Measurements from ENCODE around the gene CMIP.
"Not testable (repeated sequence)": the region's sequence is repeated elsewhere in the genome, so short reads cannot be mapped to it uniquely, and the experiment has no call there.

CMIP gene

GRCh38 chr16:81444448-81445121 is at the start of gene CMIP:
Gene CMIP, plus strand, starts transcription at chr16:81444808.
- DNase-seq, result peak; percentile 87

GRCh38 chr16:81394966-81395655 is 49.5 kb upstream of the CMIP start:
- no peak for DNase-seq

GRCh38 chr16:81397058-81397878 is 47.3 kb upstream of the CMIP start:
- DNase-seq, result no peak

- no peak for DNase-seq
These were observed 46.6 kb upstream of the CMIP start for GRCh38 chr16:81397879-81398520.

GRCh38 chr16:81399909-81400308 is 44.7 kb upstream of the CMIP start:
- DNase-seq, result no peak

GRCh38 chr16:81401035-81401950 is 43.3 kb upstream of the CMIP start:
- no peak for DNase-seq

- DNase-seq, result no peak
These were observed 41.4 kb upstream of the CMIP start for GRCh38 chr16:81403208-81403600.

GRCh38 chr16:81403601-81404391 is 40.8 kb upstream of the CMIP start:
- peak; percentile 88 for DNase-seq

- DNase-seq, result not testable (repeated sequence)
These were observed 39.6 kb upstream of the CMIP start for GRCh38 chr16:81405002-81405401.

- DNase-seq, result no peak
These were observed 38.9 kb upstream of the CMIP start for GRCh38 chr16:81405702-81406113.

GRCh38 chr16:81408409-81408950 is 36.1 kb upstream of the CMIP start:
- no peak for DNase-seq

- DNase-seq, result no peak
These were observed 35.5 kb upstream of the CMIP start for GRCh38 chr16:81409016-81409556.

GRCh38 chr16:81410643-81411293 is 33.8 kb upstream of the CMIP start:
- DNase-seq, result no peak

- no peak for DNase-seq
These were observed 31.2 kb upstream of the CMIP start for GRCh38 chr16:81413245-81413990.

GRCh38 chr16:81415751-81416150 is 28.9 kb upstream of the CMIP start:
- no peak for DNase-seq

GRCh38 chr16:81416749-81417148 is 27.9 kb upstream of the CMIP start:
- DNase-seq, result no peak

- no peak for DNase-seq
These were observed 27.4 kb upstream of the CMIP start for GRCh38 chr16:81417210-81417609.

GRCh38 chr16:81419806-81420205 is 24.8 kb upstream of the CMIP start:
- no peak for DNase-seq

GRCh38 chr16:81421126-81421525 is 23.5 kb upstream of the CMIP start:
- no peak for DNase-seq

Data from stimulated activated CD4-positive, alpha-beta T cell treated with anti-CD3 and anti-CD28 coated beads, Interleukin-15, amount 100 ng/mL, for 24 hours (primary cell).